ENCODE measurements around the gene FBXL12.
A peak's percentile ranks its signal among the peaks of the same experiment; 100 is the strongest.

FBXL12 gene

GRCh38 chr19:9818734-9819595 is at the start of gene FBXL12:
Gene FBXL12, minus strand, starts transcription at chr19:9819079. Its CDS starts 266 bp downstream, at chr19:9818813.
- in situ Hi-C loops (cut with MboI; ENCODE audit: low pct_unique_long_range_greater_than_20kb, low sequenced_read_pairs, unreplicated experiment) = no loop called here
- peak; percentile 98 for DNase-seq (ENCODE audit: low spot score)
- TF ChIP-seq, protein P1, sequence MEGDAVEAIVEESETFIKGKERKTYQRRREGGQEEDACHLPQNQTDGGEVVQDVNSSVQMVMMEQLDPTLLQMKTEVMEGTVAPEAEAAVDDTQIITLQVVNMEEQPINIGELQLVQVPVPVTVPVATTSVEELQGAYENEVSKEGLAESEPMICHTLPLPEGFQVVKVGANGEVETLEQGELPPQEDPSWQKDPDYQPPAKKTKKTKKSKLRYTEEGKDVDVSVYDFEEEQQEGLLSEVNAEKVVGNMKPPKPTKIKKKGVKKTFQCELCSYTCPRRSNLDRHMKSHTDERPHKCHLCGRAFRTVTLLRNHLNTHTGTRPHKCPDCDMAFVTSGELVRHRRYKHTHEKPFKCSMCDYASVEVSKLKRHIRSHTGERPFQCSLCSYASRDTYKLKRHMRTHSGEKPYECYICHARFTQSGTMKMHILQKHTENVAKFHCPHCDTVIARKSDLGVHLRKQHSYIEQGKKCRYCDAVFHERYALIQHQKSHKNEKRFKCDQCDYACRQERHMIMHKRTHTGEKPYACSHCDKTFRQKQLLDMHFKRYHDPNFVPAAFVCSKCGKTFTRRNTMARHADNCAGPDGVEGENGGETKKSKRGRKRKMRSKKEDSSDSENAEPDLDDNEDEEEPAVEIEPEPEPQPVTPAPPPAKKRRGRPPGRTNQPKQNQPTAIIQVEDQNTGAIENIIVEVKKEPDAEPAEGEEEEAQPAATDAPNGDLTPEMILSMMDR (IDR thresholded peaks at IDR 0.05; ENCODE audit: extremely low read depth, insufficient read depth, missing control alignments) = no peak

- TF ChIP-seq, protein P1 (IDR thresholded peaks at IDR 0.05; ENCODE audit: extremely low read depth, insufficient read depth, missing control alignments) = no peak
- in situ Hi-C loops (cut with MboI; ENCODE audit: low pct_unique_long_range_greater_than_20kb, low sequenced_read_pairs, unreplicated experiment) = no loop called here
- no peak for DNase-seq (ENCODE audit: low spot score)
Measured at GRCh38 chr19:9865732-9866501, 47.0 kb upstream of the FBXL12 start.

GRCh38 chr19:9863759-9864158 is 44.9 kb upstream of the FBXL12 start:
- in situ Hi-C loops (cut with MboI; ENCODE audit: low pct_unique_long_range_greater_than_20kb, low sequenced_read_pairs, unreplicated experiment) = no loop called here
- TF ChIP-seq, protein P1 (IDR thresholded peaks at IDR 0.05; ENCODE audit: extremely low read depth, insufficient read depth, missing control alignments) = no peak
- no peak for DNase-seq (ENCODE audit: low spot score)

- TF ChIP-seq, protein P1 (IDR thresholded peaks at IDR 0.05; ENCODE audit: extremely low read depth, insufficient read depth, missing control alignments) = no peak
- DNase-seq (ENCODE audit: low spot score) = no peak
- in situ Hi-C loops (cut with MboI; ENCODE audit: low pct_unique_long_range_greater_than_20kb, low sequenced_read_pairs, unreplicated experiment) = no loop called here
Measured at GRCh38 chr19:9862938-9863337, 44.1 kb upstream of the FBXL12 start.

DNA sequence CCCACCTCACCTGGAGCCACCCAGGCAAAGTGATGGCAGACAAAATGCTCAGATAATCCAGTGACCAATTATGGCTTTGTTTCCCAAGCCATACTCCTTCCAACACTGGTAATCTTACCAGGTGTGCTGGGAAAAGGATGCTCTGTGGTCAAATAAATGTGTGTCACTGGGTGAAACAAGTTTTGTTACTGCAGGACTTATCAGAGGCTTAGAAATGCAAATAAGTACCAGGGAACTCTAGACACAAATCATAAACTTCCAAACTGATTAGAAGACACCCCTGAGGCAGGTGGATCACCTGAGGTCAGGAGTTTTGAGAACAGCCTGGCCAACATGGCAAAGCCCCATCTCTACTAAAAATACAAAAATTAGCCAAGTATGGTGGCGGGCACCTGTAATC is 42.6 kb upstream of the FBXL12 start:
- TF ChIP-seq, protein P1 (IDR thresholded peaks at IDR 0.05; ENCODE audit: extremely low read depth, insufficient read depth, missing control alignments) = no peak
- in situ Hi-C loops (cut with MboI; ENCODE audit: low pct_unique_long_range_greater_than_20kb, low sequenced_read_pairs, unreplicated experiment) = no loop called here
- no peak for DNase-seq (ENCODE audit: low spot score)

DNA sequence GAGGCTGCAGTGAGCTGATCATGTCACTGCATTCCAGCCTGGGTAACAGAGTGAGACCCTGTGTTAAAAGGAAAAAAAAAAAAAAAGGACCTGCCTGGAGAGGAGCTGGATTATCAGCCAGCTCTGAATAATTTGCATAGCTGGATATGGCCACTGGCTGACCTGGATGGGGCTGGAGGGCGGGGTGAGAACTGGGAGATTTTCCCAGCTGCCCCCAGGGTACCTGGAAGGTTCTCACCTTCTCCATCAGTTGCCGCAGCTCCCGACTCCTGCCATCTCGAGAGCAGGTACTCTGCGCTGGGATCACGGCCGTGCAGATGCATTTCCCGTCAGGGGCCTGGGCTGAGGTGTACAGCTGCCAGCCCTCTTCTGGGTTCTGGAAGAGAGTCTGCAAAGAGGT is 41.5 kb upstream of the FBXL12 start:
- DNase-seq (ENCODE audit: low spot score) = no peak
- in situ Hi-C loops (cut with MboI; ENCODE audit: low pct_unique_long_range_greater_than_20kb, low sequenced_read_pairs, unreplicated experiment) = no loop called here
- TF ChIP-seq, protein P1 (IDR thresholded peaks at IDR 0.05; ENCODE audit: extremely low read depth, insufficient read depth, missing control alignments) = no peak
